Heart right ventricle (tissue), 16 donors: ENCODE measurements around the gene LMTK2. TPM values are rescaled to one million over a fixed set of nuclear protein-coding genes. Genes with fewer than 3 reads are reported as not detected.
"Not testable (repeated sequence)": the region's sequence is repeated elsewhere in the genome, so short reads cannot be mapped to it uniquely, and the experiment has no call there.

Experiments
- ATAC-seq, 8 donors: fragments of 200-7000 bp; cut with Tn5 transposase; one replicate each; pipeline ENCODE4 v1.9.1; 2020; ENCODE audit warnings: mild to moderate bottlenecking in 8 of 8, moderate library complexity in 8 of 8, moderate number of reproducible peaks in 1 of 8
- DNase-seq, 2 donors: peaks; one replicate each; pipeline ENCODE4 v3.0.0-alpha.2; 2020
- H3K27ac ChIP-seq, 10 donors: fragments of 200-600 bp; sonication (generic) in 2 of 10; one replicate each; pipeline versions ENCODE4 v1.5.0 to v1.8.0; 2020 to 2022; ENCODE audit warnings: mild to moderate bottlenecking in 3 of 10
- H3K27me3 ChIP-seq, 7 donors: fragments of 200-600 bp; one replicate each; pipeline ENCODE4 v1.8.0; 2021 to 2022; ENCODE audit warnings: mild to moderate bottlenecking in 2 of 7
- H3K36me3 ChIP-seq, 9 donors: fragments of 200-600 bp; sonication (generic) in 1 of 9; one replicate each; pipeline versions ENCODE4 v1.5.0 to v1.8.0; 2020 to 2022; ENCODE audit warnings: mild to moderate bottlenecking in 2 of 9
- H3K4me1 ChIP-seq, 9 donors: fragments of 200-600 bp; sonication (generic) in 1 of 9; one replicate each; pipeline versions ENCODE4 v1.5.0 to v1.8.0; 2020 to 2022; ENCODE audit warnings: mild to moderate bottlenecking in 4 of 9
- H3K4me3 ChIP-seq, 10 donors: fragments of 200-600 bp; sonication (generic) in 2 of 10; one replicate each; pipeline versions ENCODE4 v1.5.0 to v1.8.0; 2020 to 2022; ENCODE audit warnings: mild to moderate bottlenecking in 7 of 10, moderate library complexity in 2 of 10
- H3K9me3 ChIP-seq, 11 donors: fragments of 200-600 bp in 10 of 11; sonication (generic) in 2 of 11; one replicate each; pipeline versions ENCODE4 v1.5.0 to v1.8.0; 2013 to 2022; ENCODE audit warnings: mild to moderate bottlenecking in 2 of 11, control low read depth in 1 of 11, moderate library complexity in 1 of 11
- CTCF ChIP-seq, 9 donors: fragments of 200-600 bp; sonication (generic) in 2 of 9; IDR thresholded peaks; one replicate each; pipeline versions ENCODE4 v1.5.0 to v1.8.0; 2021 to 2022; ENCODE audit warnings: antibody characterized with exemption in 9 of 9, mild to moderate bottlenecking in 5 of 9, moderate library complexity in 1 of 9
- whole genome bisulfite sequencing, 2 donors: extraction: QIAGEN DNeasy Blood & Tissue Kit; methylation state at CpG; one replicate each; pipeline ENCODE4 v1.1.7; 2013; ENCODE audit warnings: inconsistent platforms in 1 of 2; 5-methylcytosine and 5-hydroxymethylcytosine counted together
- intact Hi-C, 10 donors: fragments of 100-400 bp; cut with DNase I; formaldehyde crosslinking; loops; one replicate each; pipeline versions ENCODE4 v1.11.1 to v1.14.2; 2022
- polyA plus RNA-seq, 2 donors: library from polyadenylated mRNA; stranded (reverse); fragments of 200-250 nt; gene quantifications; one replicate each; pipeline ENCODE4 v1.2.3, GENCODE V29; 2013
- total RNA-seq, 10 donors: library from RNA; stranded (reverse); fragmentation: NEBNext Ultra II Directional in 3 of 10; extraction: Animal tissue kit (Norgen Biotek cat#: 25700) in 3 of 10; gene quantifications; one replicate each; pipeline versions ENCODE4 v1.2.1 to v1.2.4, GENCODE V29; 2021 to 2023
- donor health status: Arrhythmogenic right ventricular cardiomyopathy.
- donor health status: ischemic (EF 13 %, LVEDD 7.1; RV severe dilation, severe dysfunction).
- donor health status: healthy with polysubstance abuse.
- donor health status: DM: no; HTN: yes; CAD: no.
- donor health status: DM: no; HTN: no; CAD: no.
- donor health status: ischemic (EF 25% LVEDD 6.9; RV normal size, moderate dysfunction).
- donor health status: ischemic (EF 25% LVEDD 5.7; RV mildly dilated, moderate dysfunction).
- donor health status: healthy.
- donor health status: DM: yes; HTN: yes; CAD: no.
- donor health status: Ischemic cardiomyopathy.
- donor health status: ischemic (EF 35%, LVEDD 5.7; RV mildly dilated, moderate dysfunction).
- donor health status: nonischemic (EF 11% LVEDD 7.7; RV severe dilation, severe dysfunction).
- donor health status: DM: yes; HTN: yes; CAD: no.
- donor health status: PGD.
- donor health status: ischemic (EF 29% LVEDD 5.4; RV normal size, mild dysfunction).
- donor health status: nonischemic (EF 23%, LVEDD 6.1; RV moderate dilation, normal function).

The LMTK2 gene
- total and polyA plus RNA-seq, 12 donors, result 2.9 to 50.2 (median 27.0) TPM

- Histone ChIP-seq H3K36me3 (no peaks in the 10 kb centered on the region), H3K9me3 (no peaks in the 10 kb centered on the region), H3K27me3 (peaks cover 0 to 8% (median 0%) of the 10 kb centered on the region in 7 donors), H3K27ac (no peak overlapping the region), H3K4me3 (no peak overlapping the region), H3K4me1 (peaks cover 0 to 45% (median 30%) of the 10 kb centered on the region in 9 donors)
- intact Hi-C loops, result loop anchor here in 1 of 10 donors (10.0 kb wide), 1 partner anchor 128 kb away; no protein-coding TSS in a partner anchor
- no peak for DNase-seq
- WGBS, 2 donors, result 64 to 77% methylated on average over 7 of the region's 7 CpGs
- ATAC-seq, result no peak
- TF ChIP-seq CTCF (IDR thresholded peaks at IDR 0.05), result no peak
Observed at GRCh38 chr7:98116656-98117461, 10.2 kb downstream of the LMTK2 start.

- H3K27me3 ChIP-seq, result peaks cover 0 to 14% (median 0%) of the 10 kb centered on the region in 7 donors
- no peak overlapping the region for H3K4me3 ChIP-seq
- peak overlapping the region in 5 of 10 donors; percentile 9 to 72 (median 64) for H3K27ac ChIP-seq
- H3K36me3 ChIP-seq, result no peaks in the 10 kb centered on the region
- no peak for DNase-seq
- H3K4me1 ChIP-seq, result peaks cover 0 to 57% (median 27%) of the 10 kb centered on the region in 9 donors
- no peak for TF ChIP-seq CTCF (IDR thresholded peaks at IDR 0.05)
- H3K9me3 ChIP-seq, result no peaks in the 10 kb centered on the region
- intact Hi-C loops, result loop anchor here in 1 of 10 donors (10.0 kb wide), 1 partner anchor 125 kb away; no protein-coding TSS in a partner anchor
- peak in 4 of 8 donors; percentile 52 to 56 (median 54) for ATAC-seq
- WGBS, 2 donors, result 60 to 63% methylated on average over 10 of the region's 10 CpGs
Observed at GRCh38 chr7:98119256-98119918, 12.7 kb downstream of the LMTK2 start.

DNA sequence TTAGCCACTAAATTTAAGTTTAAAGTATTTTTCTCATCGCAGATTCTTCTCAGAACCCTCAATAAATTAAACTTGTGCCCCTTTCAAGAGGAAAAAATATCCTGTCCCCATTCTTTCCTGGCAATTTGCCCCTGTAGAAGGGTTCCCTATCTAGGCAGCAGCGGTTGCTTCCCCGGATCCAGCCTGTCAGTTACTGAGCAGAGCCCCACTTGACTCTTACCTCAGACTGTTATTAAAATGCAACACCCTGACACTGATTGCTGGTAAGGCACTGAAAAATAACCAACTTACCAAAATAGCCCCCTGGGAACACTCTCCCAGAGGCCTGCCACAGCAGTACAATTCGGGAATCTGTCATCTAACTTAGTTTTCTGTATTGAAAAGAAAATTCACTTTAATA, 13.9 kb downstream of the LMTK2 start:
- intact Hi-C loops, result no loop called here
- 36 to 45% methylated on average over 4 of the region's 4 CpGs for WGBS, 2 donors
- peak in 7 of 8 donors; percentile 54 to 90 (median 85) for ATAC-seq
- Histone ChIP-seq H3K27ac (peak overlapping the region in 9 of 10 donors; percentile 7 to 77 (median 59)), H3K4me3 (no peak overlapping the region), H3K36me3 (no peaks in the 10 kb centered on the region), H3K27me3 (peaks cover 0 to 8% (median 0%) of the 10 kb centered on the region in 7 donors), H3K9me3 (no peaks in the 10 kb centered on the region), H3K4me1 (peaks cover 0 to 59% (median 29%) of the 10 kb centered on the region in 9 donors)
- DNase-seq, result peak in 1 of 2 donors; percentile 43
- TF ChIP-seq CTCF (IDR thresholded peaks at IDR 0.05), result no peak

- H3K4me3 ChIP-seq, ATAC-seq, DNase-seq, H3K36me3 ChIP-seq, H3K27me3 ChIP-seq, intact Hi-C loops, H3K9me3 ChIP-seq: not testable (repeated sequence)
- H3K4me1 ChIP-seq, result peaks cover 0 to 66% (median 37%) of the 10 kb centered on the region in 9 donors
- 86 to 87% methylated on average over 7 of the region's 7 CpGs for WGBS, 2 donors
- H3K27ac ChIP-seq, result peak overlapping the region in 4 of 10 donors; percentile 59 to 77 (median 68)
Observed at GRCh38 chr7:98121388-98121787, 14.7 kb downstream of the LMTK2 start.
